Measurements from ENCODE around the gene TPI1.

TPI1 gene

GRCh38 chr12:6909421-6910145 is 42.3 kb downstream of the TPI1 start:
- no peaks in the 10 kb centered on the region for H3K9me3 ChIP-seq (ENCODE audit: low read depth, low read length)
- H3K4me3 ChIP-seq, result no peak overlapping the region
- H3K9ac ChIP-seq (ENCODE audit: insufficient read length), result no peak overlapping the region
- H3K36me3 ChIP-seq (ENCODE audit: insufficient read depth, low read length), result no peaks in the 10 kb centered on the region
- TF ChIP-seq EZH2 (IDR thresholded peaks at IDR 0.05) (no peak), POLR2AphosphoS5 (IDR thresholded peaks at IDR 0.05; ENCODE audit: borderline replicate concordance, low read depth, low read length) (no peak), FOXP2 (optimal IDR thresholded peaks at IDR 0.05; ENCODE audit: control extremely low read depth, extremely low read length, insufficient read depth) (no peak)
- DNase-seq (ENCODE audit: low read depth, low spot score), result no peak
- no peak overlapping the region for H3K27ac ChIP-seq

DNA sequence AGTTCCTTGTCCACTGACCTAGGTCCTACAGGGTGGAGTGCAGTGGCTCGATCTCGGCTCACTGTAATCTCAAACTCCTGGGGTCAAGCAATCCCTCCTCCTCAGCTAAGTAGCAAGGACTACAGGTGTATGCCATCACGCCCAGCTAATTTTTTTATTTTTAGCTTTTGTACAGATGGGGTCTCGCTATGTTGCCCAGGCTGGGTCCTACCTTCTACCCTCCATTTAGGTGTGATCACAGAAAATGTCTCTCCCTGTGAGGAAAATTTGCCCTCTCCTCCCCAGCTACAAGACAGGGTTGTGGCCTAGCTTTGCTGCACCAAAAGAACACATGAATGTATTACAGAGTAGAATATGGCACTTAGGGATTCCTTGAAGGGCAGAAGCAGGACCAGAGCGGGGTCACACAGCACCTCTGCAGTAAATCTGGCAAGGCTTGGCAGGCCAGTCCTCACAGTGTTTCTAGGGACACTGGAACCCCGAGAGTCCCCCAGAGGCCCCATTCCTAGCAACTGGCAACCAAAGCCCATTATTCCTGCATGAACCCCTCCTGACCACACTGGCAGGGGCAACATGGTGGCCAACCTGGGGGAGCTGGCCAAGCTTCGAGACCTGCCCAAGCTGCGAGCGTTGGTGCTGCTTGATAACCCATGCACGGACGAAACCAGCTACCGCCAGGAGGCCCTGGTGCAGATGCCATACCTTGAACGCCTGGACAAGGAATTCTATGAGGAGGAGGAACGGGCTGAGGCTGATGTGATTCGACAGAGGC is 45.0 kb downstream of the TPI1 start:
- TF ChIP-seq EZH2 (IDR thresholded peaks at IDR 0.05) (no peak), POLR2AphosphoS5 (IDR thresholded peaks at IDR 0.05; ENCODE audit: borderline replicate concordance, low read depth, low read length) (no peak), FOXP2 (optimal IDR thresholded peaks at IDR 0.05; ENCODE audit: control extremely low read depth, extremely low read length, insufficient read depth) (no peak)

DNA sequence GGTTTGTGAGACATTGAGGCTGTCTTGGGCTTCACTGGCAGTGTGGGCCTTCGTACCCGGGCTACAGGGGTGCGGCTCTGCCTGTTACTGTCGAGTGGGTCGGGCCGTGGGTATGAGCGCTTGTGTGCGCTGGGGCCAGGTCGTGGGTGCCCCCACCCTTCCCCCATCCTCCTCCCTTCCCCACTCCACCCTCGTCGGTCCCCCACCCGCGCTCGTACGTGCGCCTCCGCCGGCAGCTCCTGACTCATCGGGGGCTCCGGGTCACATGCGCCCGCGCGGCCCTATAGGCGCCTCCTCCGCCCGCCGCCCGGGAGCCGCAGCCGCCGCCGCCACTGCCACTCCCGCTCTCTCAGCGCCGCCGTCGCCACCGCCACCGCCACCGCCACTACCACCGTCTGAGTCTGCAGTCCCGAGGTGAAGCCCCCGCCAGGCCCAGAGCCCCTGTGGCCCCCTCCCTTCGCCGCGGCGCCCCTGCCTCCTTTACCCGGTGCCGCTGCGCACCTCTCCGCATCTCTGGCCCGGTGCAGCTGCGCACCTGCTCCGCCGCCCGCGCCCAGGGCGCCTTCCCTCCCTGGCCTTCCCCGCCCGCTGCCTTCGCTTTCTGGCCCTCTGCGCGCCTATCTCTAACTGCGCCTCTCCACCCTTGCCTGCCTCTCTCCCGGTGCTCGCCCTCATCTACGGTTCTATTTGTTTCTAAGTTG is 47.1 kb downstream of the TPI1 start, which contains the start of gene ENO2:
ENO2 (plus strand) TSS at position 335 of the 701 bp plus-strand sequence. CDS start 1,253 bp downstream, outside the sequence.
- DNase-seq (ENCODE audit: low read depth, low spot score), result no peak
- Histone ChIP-seq H3K4me3 (peak within 1 kb of the TSS; percentile 89), H3K9ac (ENCODE audit: insufficient read length) (peak within 1 kb of the TSS; percentile 64), H3K9me3 (ENCODE audit: low read depth, low read length) (no peaks in the 10 kb centered on the region), H3K27ac (no peak within 1 kb of the TSS), H3K36me3 (ENCODE audit: insufficient read depth, low read length) (peaks cover 9% of the 10 kb centered on the region; the same call in 1 of the 2 replicates)
- TF ChIP-seq EZH2 (IDR thresholded peaks at IDR 0.05) (no peak), POLR2AphosphoS5 (IDR thresholded peaks at IDR 0.05; ENCODE audit: borderline replicate concordance, low read depth, low read length) (peak; percentile 25; the same call in 1 of the 2 replicates), FOXP2 (optimal IDR thresholded peaks at IDR 0.05; ENCODE audit: control extremely low read depth, extremely low read length, insufficient read depth) (no peak)

More for the DNA sequence above, 45.0 kb downstream of the TPI1 start:
- Histone ChIP-seq H3K9ac (ENCODE audit: insufficient read length) (no peak overlapping the region), H3K27ac (no peak overlapping the region), H3K36me3 (ENCODE audit: insufficient read depth, low read length) (peaks cover 8% of the 10 kb centered on the region; the same call in 1 of the 2 replicates), H3K4me3 (no peak overlapping the region), H3K9me3 (ENCODE audit: low read depth, low read length) (no peaks in the 10 kb centered on the region)
- DNase-seq (ENCODE audit: low read depth, low spot score), result no peak

DNA sequence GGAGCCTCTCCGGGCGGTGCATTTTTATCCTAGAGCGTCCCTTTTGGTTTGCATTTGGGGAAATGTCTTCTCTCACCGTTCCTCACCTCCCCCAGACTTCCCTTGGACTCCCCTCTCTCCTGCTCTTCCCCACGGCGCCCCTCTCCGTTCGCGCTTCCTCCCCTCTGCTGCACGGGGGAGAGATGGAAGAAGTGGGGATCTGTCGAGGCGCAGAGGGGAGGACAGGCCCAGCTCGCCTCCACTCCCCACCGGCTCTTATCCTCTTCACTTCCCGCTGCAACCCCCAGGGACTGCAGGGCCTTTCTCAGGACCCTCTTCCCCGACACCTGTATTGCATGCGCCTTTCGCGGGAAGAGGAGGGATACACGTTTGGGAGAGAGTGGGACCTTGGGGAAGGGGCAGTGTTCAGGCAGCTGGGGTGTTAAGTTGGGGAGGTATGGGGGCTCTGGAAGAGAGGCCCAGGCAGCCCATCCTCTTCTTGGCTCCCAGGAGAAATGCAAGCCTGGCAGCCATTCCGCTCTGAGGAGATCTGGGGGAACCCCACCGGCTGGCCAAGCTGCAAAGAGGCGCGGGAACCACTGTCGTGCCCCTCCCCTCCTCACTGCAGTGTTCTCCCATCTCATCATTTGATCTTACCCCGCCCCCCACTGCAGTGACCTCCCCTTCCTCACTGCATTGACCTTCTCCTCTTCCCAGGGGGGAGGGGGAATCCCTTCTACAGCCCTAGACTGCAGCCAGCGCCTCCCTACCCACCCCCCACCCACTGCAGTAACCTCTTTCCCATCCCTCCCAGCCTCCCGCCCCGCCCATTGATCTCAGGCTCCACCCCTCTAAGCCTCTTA is 47.8 kb downstream of the TPI1 start:
- no peak overlapping the region for H3K27ac ChIP-seq
- peak overlapping the region; percentile 64 for H3K9ac ChIP-seq (ENCODE audit: insufficient read length)
- peak overlapping the region; percentile 89 for H3K4me3 ChIP-seq
- no peak for DNase-seq (ENCODE audit: low read depth, low spot score)
- TF ChIP-seq EZH2 (IDR thresholded peaks at IDR 0.05), result no peak
- TF ChIP-seq FOXP2 (optimal IDR thresholded peaks at IDR 0.05; ENCODE audit: control extremely low read depth, extremely low read length, insufficient read depth), result no peak
- TF ChIP-seq POLR2AphosphoS5 (IDR thresholded peaks at IDR 0.05; ENCODE audit: borderline replicate concordance, low read depth, low read length), result no peak
- peaks cover 9% of the 10 kb centered on the region; the same call in 1 of the 2 replicates for H3K36me3 ChIP-seq (ENCODE audit: insufficient read depth, low read length)
- no peaks in the 10 kb centered on the region for H3K9me3 ChIP-seq (ENCODE audit: low read depth, low read length)

DNA sequence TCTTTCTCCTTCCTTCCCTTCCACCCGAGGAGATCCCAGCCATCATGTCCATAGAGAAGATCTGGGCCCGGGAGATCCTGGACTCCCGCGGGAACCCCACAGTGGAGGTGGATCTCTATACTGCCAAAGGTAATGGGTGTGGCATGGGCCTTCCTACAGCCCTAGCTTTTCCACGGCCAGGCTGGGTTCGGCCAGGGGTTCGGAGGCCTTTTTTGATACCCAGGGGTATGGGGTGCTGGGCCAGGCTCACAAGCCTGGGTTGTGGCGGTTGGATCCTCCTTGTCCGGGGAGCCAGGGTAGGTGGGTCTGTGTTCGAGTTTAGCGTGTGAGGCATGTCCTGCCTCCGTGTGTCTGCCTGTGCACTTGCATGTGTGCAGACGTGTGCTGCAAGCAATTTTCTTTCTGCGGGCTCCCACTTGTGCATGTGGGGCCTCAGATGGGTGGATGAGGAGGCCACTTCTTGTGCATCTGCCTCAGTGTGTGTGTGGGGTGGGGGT is 48.5 kb downstream of the TPI1 start:
- Histone ChIP-seq H3K36me3 (ENCODE audit: insufficient read depth, low read length) (peaks cover 9% of the 10 kb centered on the region; the same call in 1 of the 2 replicates), H3K9me3 (ENCODE audit: low read depth, low read length) (no peaks in the 10 kb centered on the region), H3K9ac (ENCODE audit: insufficient read length) (no peak overlapping the region), H3K27ac (no peak overlapping the region), H3K4me3 (peak overlapping the region; percentile 89)
- DNase-seq (ENCODE audit: low read depth, low spot score), result no peak
- no peak for TF ChIP-seq POLR2AphosphoS5 (IDR thresholded peaks at IDR 0.05; ENCODE audit: borderline replicate concordance, low read depth, low read length)
- TF ChIP-seq FOXP2 (optimal IDR thresholded peaks at IDR 0.05; ENCODE audit: control extremely low read depth, extremely low read length, insufficient read depth), result no peak
- TF ChIP-seq EZH2 (IDR thresholded peaks at IDR 0.05), result no peak

DNA sequence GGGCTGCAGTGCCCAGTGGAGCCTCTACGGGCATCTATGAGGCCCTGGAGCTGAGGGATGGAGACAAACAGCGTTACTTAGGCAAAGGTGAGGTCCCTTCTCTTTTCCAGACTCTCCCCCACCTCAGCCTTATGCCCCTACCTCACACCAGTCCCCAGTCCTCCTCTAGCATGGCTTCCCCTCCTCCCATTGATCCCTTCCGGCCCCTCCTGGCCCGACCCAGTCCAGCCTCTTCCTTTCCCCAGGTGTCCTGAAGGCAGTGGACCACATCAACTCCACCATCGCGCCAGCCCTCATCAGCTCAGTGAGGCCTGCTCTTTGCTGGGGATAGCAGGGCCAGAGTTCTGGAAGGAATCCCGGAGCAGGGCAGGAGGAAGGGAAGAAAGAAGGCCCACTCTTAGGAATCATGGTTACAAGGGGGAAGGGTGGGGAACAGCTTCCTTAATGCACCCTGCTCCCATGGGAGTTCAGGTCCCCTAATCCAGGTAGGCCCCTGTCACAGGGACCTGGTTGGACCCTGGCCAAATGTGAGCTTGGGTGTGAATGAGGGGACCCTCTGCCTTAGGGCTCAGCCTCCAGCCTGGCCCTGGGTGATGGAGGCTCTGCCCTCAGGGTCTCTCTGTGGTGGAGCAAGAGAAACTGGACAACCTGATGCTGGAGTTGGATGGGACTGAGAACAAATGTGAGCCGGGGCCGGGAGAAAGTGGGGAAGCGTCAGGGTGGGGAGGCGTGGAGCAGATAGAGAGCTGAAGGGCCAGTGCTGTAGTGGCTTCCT is 49.3 kb downstream of the TPI1 start:
- TF ChIP-seq FOXP2 (optimal IDR thresholded peaks at IDR 0.05; ENCODE audit: control extremely low read depth, extremely low read length, insufficient read depth) (no peak), POLR2AphosphoS5 (IDR thresholded peaks at IDR 0.05; ENCODE audit: borderline replicate concordance, low read depth, low read length) (no peak), EZH2 (IDR thresholded peaks at IDR 0.05) (no peak)
- DNase-seq (ENCODE audit: low read depth, low spot score), result no peak
- H3K27ac ChIP-seq, result no peak overlapping the region
- peaks cover 9% of the 10 kb centered on the region; the same call in 1 of the 2 replicates for H3K36me3 ChIP-seq (ENCODE audit: insufficient read depth, low read length)
- H3K4me3 ChIP-seq, result no peak overlapping the region
- no peaks in the 10 kb centered on the region for H3K9me3 ChIP-seq (ENCODE audit: low read depth, low read length)
- no peak overlapping the region for H3K9ac ChIP-seq (ENCODE audit: insufficient read length)

Data from SK-N-MC (cell line).